Hematopoietic multipotent progenitor cell treated with erythropoietin and hydrocortisone succinate and interleukin-3 and kit ligand, for 8 days (in vitro differentiated cells): ENCODE results near the gene LENEP.

Source experiments
- DNase-seq: peaks from one replicate; pipeline ENCODE4 v3.0.0-alpha.2; 2015

The LENEP gene, protein sequence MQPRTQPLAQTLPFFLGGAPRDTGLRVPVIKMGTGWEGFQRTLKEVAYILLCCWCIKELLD

DNA sequence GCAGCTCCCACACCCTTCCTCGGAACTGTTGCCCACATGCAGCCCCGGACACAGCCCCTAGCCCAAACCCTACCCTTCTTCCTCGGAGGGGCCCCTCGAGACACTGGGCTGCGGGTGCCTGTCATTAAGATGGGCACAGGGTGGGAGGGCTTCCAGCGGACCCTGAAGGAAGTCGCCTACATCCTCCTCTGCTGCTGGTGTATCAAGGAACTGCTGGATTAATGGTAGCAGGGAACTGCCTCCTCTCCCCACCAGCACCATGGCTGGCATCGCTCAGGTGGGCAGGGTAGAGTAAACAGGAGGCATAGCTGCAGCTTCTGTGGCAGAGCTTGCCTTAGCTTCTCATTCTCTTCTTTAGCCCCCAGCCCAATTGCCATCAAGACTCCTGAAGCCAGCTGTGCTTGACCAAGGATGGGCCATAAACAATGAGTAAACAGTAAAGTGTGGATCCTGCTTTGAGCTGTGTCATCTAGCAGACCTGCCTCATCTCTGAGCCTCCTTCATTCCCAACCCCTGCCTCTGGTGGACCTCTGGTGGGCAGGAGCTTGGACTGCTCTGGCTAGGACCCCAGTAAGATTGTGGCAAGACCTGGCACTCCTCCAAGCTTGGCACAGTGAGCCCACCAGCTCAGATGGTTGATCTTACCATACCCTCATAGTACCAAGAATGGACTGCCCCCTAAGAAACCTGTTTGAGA lies at the start of gene LENEP:
TSS of gene LENEP (plus strand) at position 15 of the 697 bp plus-strand sequence. CDS start at position 37, 22 bp downstream.
- no peak for DNase-seq

DNA sequence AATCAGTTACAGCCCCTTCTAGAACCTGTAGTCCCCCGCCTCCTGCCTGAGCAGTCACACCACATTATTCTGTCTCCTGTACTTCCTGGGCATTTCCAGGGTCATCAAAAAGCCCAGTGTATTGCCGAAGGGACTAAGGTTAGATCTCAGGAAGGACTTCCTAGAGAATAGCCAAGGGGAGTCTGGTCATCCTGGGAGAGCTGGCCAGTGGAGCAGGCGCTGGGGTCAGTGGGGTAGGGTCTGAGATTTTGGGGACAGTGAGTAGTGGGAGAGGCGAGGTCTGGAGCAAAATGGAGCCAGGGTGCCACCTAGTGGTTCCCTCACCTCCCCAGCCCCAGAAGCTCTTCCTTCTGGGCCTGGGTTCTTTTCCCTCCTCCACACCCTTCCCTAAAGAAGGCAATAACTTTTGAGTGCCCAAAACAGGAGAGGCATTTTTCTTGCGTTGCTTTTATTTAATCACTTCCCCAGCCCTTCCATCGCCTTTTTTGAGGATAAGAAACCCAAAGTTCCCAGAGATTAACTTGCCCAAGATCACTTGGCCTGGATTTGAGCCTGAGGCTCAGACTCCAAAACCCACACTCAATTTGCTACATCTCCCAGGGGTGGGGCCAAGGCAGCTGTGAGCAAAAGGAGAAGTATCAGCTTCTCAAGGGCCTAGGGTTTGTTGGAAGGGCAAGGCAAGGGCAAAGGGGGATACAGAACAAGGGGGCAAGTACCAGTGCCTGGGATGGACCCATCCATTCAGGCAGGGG lies 49.6 kb upstream of the LENEP start:
- DNase-seq: peak; percentile 43

DNA sequence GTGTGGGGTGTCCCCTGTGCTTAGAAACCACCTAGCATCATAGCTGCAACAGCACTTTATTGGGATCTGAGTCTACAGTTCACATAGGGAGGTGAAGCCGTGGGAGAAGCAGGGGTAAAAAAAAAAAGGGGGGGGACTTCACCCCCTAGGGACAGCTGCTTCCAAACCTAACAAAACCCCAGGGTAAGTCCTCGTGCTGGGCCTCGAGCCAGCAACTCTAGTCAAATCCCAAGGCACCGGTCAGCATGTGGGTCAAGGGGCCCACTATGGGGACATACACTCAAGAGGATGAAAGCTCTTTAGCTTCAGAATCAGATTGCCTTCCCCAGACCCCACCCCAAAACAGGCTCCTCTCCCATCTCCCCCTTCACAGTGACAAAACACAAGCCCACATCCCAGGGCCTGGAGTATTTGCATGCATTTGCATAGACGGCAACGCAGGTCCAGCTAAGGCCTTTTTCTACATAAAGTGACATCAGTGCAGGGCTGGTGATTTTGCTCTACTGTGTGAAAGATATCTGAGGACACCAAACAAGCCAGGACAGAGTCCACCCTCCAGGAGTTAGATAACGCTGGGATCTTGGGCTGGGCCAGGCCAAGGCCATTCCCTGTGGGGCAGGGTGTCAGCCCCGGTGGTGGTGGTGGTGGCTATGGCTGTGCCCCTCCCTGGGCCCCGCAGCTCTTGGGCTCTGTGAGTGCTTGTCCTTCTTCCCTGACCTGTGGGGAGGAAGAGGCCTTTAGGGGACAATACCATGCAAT lies 48.8 kb upstream of the LENEP start:
- DNase-seq: no peak

DNA sequence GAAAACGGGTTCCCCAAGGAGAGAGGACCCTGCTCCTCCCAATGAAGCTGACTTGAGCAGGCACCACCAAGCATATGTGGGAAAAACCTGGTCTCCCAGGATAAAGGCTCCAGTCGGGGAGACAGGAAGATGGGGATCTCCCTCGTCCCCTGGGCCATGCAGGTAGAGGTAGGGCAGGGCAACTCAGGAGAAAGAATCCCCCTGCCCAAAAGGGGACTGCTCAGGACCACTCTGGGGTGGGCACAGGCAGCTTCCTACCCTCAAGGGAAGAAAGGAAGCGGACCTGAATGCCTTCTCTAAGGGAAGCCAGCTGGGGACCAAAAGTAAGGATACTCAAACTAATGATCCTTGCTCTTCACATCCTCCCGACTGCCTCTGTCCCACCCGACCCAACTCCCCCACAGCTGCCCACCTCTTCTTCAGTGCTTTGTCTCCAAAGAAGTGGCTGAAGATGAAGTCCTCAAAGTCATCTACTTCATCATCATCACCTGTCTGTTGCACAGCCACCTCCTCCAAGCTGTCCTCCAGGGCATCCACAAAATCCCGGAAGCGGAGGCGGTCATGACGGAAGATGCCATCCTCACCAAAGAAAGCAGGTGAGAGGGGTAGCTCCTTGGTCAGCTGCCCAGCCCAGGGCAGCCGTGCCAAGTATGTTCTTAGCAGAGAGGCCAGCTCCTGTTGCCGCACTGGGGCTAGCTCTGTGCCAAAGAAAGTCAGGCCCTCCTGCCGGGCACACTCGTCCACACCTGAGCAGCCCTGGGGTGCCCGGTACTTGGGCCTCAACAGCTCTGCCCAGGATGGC lies 48.0 kb upstream of the LENEP start:
- no peak for DNase-seq

DNA sequence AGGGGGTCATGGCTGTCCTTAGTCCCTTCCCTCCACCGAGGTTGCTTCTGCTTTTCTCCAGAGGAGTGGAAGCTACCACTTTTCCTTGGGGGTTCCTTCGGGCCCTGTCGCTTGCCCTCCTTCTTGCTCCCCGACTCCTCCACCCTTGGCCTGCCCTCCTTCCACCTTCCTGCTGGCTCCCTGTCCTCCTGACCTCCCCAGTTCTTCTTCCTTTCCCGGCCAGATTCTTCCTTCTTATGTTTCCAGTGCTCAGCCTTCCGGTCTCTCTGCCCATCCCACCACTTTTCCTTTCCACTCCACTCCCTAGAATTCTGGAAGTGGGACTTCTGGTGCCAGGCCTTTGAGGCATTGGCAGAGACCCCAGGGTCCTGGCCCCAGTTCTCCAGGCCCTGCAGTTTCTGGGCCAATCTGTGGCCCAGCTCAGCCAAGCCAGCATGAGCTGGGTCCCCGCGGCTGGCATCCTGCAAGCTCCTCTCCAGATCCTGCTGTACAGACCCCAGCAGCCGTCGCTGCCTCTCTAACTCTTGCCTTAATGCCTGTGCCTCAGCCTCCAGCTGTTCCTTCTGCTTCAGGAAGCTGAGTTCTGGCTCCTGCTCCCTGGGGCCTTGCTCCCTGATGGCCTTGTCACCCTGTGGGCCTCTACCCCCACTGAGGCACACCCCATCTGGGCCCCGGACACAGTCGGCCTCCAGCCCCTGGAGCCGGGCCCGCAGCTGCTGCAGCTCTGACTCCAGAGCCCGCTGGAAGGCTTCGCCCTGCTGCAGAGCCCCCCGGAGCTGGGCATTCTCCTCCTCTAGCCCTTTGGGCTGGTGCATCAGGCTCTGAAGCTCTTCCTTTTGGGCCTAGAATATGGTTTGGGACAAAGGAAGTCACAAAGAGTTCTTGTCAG lies 47.2 kb upstream of the LENEP start:
- no peak for DNase-seq

DNA sequence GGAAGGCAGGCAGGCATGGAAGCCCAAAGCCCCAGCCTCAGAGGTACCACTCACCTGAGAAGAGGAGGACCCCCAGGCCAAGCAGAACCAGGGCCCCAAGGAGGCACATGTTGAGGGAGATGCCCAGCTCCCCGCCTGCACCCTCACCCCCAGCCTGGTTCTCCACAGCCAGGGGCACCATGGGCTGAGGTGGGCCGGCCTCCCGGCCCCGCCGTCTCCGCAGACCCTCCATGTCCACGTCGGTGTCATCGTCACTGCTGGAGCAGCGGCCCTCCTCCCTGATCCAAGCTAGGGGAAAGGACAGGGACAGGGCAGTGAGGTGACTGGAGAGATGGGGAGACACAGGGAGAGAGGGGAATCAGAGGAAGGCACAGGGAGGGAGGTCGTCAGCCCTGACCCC lies 45.3 kb upstream of the LENEP start:
- no peak for DNase-seq

DNA sequence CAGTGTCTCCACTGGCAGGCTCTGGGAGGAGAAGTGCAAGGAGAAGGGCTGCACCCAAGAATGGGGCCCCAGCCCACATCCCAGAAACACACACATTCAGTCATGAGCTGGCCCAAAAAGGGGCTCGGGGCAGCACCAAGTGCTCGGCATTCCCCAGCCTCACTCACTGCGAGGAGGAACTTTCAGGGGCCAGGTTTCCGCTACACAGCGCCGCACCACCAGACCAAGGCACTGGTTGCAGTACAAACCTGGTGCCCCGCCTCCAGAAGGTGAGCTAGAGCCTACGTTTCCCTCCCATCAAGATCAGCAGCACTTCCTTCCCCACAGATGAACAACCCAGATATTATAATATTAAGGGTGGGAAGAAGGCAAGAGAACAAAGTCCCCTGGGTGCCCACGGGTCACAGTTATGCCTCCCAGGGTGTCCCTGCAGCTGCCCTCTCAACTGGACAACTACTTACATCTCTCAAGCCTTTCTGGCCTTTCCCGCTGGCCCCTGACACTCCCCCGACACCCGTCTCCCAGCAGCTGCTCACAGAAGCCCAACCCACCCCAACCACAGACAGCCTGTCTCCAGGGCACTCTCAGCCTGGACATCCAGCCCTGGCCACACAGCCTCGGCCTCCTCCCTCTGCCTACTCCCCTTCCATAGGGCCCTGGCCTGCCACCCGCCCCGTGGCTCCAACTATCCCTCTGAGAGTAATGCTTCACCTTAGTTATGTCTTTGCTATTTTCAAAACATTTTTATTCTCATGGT lies 41.3 kb upstream of the LENEP start:
- DNase-seq: no peak

DNA sequence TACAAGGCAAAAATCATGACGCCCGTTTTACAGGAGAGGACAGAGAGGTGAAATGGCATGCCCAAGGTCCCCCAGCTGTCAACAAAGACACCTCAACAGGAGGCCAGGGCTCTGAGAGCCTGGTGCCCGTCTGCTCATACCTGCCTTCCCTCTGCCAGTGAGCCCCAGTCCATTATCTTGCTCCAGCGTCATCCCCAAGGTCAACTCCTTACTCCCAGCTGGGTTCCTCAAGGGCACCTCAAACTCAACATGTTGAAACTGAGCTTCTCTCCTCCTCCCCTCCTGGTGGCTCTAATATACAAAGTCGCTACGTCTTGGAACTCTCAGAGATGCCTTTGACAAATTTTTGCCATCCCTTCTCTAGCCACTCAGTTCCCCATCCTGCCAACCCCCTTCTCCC lies 40.7 kb upstream of the LENEP start:
- DNase-seq: no peak

DNA sequence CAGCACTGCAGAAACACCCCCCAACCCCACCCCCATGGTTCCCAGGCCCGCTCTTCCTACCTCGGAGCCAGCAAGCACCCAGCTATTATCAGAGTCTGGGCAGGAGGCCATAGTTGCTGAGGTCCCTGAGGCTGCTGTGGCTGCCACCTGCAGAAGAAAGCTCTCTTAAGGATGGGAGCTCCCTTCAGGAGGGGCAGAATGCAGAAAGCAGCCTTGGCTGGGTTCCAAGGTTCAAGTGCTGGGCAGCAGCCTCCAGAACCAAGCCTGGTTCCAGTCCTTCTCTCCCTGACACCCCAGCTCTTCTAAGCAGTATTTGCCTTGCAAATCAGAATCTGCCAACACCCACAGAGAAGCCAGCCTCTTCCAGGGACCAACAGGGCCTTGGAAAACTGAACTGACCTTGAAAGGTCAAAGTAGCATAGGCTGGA lies 39.8 kb upstream of the LENEP start:
- no peak for DNase-seq

DNA sequence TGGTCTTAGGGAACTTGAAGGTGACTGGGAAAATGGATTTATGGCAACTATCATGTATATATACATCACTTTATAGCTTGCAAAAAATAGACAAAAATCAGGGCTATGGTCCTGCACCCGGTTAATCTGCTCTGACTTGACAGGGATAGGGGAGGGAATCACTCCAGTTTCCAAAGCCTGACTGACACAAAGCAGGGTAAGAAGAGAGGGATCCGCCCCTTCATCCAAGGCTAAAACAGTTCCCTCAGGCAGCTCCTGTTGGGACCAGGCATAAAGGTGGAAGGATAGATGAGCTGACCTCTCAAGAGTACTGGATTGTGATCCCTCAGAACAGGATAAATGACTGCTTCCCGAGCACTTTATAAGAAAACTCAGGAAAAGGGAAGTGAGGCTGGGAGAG lies 38.8 kb upstream of the LENEP start:
- no peak for DNase-seq

DNA sequence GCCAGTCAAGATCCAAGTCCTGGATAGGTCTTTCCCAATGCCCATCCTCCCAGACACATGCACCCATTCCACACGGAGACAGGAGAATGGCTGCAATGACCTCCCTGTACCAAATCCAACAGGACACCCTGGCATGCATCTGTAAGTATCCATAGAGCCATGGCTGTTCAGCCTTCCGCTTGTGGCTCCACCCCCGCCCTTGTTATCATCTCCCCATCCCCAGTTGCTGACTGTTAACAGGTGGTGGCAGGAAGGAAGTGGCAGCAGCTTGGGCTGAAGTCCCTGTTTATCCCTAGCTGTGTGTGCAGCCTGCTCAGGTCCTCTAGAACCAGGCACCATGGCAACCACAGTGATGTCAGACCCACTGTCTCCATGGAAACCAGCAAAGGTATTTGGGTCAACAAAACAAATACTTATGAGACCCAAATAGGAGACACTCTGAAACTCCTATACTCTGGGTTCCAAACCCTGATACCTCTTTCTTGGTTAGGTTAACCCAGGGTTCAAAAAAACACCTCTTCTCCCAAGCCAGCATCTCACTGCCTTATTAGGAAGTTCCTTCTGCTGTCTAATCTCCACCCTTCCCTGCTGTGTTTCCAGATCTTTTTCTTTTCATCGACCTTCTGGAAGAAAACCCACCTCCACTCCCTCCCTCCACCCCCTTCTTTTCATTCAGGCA lies 38.2 kb upstream of the LENEP start:
- DNase-seq: peak; percentile 79

DNA sequence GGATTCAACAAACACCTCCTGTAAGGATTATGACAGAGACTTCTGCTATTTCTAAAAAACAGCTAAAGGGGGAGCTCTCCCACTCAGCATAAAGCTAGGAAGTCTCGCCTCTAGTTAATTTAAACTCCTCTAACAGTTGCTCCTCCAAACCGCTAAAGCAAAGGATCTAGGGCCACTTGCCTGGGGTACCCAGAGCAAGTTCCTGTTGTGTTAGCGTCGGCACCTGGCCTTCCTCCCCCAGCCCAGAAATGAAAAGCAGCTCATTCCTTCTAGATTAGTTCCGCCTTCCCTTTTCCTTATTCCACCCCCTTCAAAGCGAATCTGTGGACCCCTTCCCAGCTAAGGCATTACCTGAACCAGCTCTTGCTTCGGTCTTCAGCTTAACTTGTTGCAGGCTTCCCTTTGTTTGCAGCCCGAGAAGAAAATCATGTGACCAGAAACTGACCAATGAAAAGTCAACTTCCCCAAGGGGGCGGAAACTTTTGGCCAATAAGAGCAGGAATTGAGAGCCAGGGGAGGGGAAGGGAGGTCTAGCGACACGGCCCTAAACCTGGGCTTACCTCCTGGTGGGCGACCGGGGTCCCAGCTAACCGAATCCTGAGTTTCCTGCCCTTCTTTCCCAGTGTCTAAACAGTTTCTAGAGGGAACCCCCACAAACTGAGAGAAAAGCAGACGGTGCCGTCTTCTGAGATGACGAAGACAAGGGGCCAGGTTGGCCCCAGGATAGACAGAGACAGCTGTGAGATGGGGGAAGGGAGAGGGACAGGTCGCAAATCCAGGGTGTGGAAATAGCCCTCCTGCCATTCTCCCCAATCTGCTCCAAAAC lies 37.5 kb upstream of the LENEP start, which contains the start of gene PBXIP1:
TSS of gene PBXIP1 (minus strand) at position 382 of the 826 bp plus-strand sequence. CDS start 2,378 bp downstream, outside the sequence.
- peak; percentile 96 for DNase-seq

DNA sequence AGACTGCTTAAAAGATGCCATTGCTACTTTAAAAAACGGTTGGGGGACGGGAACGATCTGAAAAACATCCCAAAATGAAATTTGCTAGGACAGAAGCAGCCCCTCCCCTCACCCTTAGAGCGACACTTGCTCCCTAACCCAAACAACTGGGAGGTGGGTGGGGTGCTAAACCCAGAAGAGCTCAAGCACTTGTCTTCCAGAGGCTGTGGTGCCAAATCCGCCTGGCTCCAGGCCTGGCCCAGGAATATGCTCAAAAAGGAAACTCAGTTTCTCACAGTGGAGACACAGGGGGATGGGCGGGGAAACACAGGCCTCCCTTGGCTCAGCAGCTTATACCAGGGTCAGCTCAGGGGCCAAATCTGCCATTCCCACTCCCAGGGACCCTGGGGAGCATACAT lies 36.8 kb upstream of the LENEP start:
- no peak for DNase-seq

DNA sequence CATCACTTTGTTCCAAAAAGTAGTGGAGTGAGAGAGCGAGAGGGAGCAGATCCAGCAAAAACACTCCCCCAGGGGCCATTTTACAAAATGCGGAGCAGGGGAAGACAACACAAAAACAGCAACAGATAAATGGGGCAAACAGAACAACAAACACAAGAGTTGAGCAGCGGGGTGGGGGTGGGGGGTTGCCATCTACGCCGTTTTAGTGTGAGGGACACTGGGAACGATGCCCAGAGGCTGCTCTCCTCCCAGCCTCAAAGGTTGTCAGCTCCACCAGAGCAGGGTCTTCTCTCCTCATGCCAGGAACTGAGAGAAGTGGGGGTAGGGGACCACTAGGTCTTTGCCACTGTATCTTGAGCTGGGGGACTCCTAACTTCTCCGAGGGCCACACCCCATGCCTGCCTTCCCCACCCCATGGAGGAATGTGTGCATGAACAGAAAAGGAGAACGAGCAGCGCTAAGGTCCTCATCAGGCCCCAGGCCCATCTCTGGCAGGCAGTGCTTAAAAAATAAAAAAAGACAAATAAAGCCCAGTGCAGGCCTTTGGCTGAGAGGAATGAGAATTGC lies 36.2 kb upstream of the LENEP start:
- DNase-seq: no peak

DNA sequence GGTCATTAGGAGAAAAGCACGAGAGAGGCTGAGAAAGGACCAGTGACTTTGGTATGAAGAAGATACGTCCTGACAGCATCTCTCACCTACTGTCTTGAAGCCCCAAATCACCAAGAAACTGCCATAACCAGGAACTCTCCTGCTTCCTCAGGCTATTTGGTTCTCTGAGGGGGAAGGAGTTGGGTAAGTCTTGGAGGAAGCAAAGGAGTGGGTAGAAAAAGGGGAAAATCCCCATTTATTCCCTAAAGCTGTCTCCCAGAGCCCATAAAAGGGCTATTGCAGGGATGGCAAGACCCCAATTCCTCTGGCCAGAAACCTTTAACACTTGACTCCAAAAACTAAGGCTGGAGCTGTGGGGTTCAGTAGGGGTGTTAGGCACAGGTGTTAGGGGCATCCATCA lies 35.4 kb upstream of the LENEP start:
- no peak for DNase-seq

DNA sequence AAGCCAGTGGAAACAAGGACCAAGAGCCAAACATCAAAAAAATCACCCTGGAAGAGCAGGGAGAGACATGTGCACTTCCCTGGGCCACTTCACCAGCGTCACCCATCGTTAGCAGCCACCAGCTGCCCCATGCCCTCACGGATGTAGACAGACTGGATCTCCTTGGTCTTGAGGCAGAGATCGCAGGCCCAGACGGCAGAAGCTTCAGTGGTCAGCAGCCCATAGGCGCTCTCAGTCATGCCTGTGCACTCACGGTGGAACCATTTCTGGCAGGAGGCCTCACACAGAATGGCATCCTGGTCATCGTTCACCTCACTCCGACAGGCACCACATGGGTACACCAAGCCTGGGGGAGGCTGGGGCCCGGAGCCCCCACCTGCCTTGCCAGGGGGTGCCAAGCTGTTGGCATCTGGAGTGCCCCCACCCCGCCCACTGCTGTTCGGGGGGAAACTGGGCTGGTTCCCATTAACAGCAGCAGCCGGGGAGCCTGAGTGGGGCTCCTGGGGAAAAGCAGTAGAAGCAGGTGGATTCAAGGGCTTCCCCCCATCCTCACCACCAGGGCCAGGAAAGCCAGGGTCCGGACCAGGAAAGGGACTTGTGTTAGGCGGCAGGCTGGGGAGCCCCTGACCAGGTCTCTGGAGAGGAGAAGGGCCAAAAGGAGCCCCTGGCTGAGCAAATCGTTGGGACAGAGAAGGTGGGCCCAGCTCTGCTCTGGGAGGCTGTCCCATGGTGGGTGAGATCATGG lies 34.5 kb upstream of the LENEP start:
- no peak for DNase-seq

DNA sequence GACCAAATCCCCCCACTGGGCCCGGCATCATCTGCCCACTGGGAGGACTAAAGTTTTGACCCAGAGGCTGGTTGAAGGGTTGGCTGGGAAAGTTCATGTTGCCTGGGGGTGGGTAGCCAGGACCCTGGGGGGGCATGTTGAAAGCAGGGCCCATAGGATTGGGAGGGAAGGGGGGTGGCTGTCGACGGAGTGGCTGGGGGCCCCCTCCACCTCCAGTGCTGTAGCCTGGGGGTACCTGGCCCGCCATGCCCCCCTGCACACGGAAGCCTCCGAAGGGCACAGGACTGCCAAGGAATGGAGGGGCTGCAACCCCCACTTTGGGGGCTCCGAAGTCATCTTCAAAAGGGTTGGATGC lies 34.0 kb upstream of the LENEP start:
- DNase-seq: no peak

DNA sequence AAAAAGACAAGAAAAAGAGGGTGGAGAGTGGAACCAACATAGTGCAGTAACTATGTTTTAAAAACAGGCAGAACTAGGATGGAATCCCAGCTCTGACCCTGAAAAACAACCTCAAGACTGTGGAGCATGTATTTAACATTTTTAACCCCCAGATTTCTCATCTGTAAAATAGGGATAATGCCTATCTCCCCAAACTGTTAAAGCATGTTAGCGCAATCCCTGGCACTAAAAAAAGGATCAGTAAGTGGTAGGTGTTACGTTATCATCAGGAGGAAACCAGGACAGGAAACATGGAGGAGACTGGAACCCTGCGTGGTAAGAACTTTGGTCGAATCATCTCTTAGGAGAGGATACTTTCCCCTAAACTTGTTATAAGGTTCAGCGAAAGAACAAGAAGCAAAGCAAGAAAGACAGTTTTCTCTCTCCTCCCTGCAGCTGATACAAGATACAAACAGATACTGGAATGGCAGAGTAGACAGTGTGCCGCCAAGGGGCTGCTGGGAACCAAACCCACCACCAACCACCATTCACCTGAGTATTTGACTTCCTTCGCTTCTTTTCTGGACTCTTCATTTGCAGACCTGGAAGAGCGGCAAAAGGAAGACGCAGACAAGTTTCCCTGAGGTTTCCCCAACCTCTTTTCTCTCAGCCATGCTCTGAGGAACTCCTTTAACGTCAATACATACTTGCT lies 32.8 kb upstream of the LENEP start:
- no peak for DNase-seq
